Measurements from ENCODE around the gene MFGE8. TPM values are rescaled to one million over a fixed set of nuclear protein-coding genes. Genes with fewer than 3 reads are reported as not detected.

Gene MFGE8
- total and polyA plus RNA-seq, 9 of the 15 experiments (the other 6 are each of a cell fraction or from before 2014, with no cell fraction given) = 2.3 to 142 (median 62.3) TPM

DNA sequence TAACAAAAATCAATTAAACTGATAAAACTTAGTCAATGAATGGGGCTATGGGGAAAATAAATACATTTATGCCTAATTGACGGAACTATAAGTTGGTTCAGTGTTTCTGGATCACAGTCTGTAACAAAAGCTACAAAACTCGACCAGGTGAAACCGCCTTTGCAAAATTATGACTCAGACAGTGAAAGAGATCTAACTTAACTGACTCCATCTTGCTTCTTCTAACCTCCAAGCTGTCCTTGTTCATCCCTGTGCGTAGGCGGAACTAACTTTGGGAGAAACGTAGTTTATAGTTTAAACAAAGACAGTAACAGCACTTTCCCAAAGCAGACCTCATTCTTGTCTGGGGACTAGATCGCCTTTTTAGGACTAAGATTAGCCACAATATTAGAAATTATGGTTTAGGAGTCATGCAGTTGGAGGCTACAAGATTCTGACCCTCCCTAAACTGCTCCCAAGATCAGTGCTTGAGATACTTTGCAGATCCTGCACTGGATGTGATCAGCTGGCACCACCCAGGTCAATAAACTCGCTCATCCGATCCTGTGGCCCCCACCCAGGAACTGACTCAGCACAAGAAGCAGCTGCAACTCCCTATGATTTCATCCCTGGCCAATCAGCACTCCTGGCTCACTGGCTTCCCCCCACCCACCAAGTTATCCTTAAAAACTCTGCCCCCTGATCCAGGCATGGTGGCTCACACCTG lies 7.2 kb upstream of the MFGE8 start (continued):
- TF ChIP-seq ZNF316 (IDR thresholded peaks at IDR 0.05) = peak; percentile 96
- TF ChIP-seq YBX1 (IDR thresholded peaks at IDR 0.05) = no peak
- peak; percentile 94 for TF ChIP-seq ATF7 (IDR thresholded peaks at IDR 0.05)
- TF ChIP-seq ZNF644 (tag; IDR thresholded peaks at IDR 0.05; ENCODE audit: low read depth) = peak; percentile 83; the same call in 1 of the 2 replicates
- no peak for TF ChIP-seq BRD4 (IDR thresholded peaks at IDR 0.05)
- TF ChIP-seq, protein P1, sequence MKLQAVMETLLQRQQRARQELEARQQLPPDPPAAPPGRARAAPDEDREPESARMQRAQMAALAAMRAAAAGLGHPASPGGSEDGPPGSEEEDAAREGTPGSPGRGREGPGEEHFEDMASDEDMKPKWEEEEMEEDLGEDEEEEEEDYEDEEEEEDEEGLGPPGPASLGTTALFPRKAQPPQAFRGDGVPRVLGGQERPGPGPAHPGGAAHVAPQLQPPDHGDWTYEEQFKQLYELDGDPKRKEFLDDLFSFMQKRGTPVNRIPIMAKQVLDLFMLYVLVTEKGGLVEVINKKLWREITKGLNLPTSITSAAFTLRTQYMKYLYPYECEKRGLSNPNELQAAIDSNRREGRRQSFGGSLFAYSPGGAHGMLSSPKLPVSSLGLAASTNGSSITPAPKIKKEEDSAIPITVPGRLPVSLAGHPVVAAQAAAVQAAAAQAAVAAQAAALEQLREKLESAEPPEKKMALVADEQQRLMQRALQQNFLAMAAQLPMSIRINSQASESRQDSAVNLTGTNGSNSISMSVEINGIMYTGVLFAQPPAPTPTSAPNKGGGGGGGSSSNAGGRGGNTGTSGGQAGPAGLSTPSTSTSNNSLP (IDR thresholded peaks at IDR 0.05; ENCODE audit: borderline replicate concordance, low read depth, low read length) = 0 out of 2 replicates have a peak, but pooled peaks have one; percentile 20
- TF ChIP-seq SRSF3 (IDR thresholded peaks at IDR 0.05; ENCODE audit: insufficient read depth, low read length) = no peak
- peak; percentile 89 for TF ChIP-seq ZNF668 (CRISPR knock-in tag; IDR thresholded peaks at IDR 0.05)
- TF ChIP-seq, protein P2, sequence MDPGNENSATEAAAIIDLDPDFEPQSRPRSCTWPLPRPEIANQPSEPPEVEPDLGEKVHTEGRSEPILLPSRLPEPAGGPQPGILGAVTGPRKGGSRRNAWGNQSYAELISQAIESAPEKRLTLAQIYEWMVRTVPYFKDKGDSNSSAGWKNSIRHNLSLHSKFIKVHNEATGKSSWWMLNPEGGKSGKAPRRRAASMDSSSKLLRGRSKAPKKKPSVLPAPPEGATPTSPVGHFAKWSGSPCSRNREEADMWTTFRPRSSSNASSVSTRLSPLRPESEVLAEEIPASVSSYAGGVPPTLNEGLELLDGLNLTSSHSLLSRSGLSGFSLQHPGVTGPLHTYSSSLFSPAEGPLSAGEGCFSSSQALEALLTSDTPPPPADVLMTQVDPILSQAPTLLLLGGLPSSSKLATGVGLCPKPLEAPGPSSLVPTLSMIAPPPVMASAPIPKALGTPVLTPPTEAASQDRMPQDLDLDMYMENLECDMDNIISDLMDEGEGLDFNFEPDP (CRISPR knock-in tag; IDR thresholded peaks at IDR 0.05) = 0 out of 2 replicates have a peak, but pooled peaks have one; percentile 34
- 0 out of 2 replicates have a peak, but pooled peaks have one; percentile 50 for TF ChIP-seq HSF4 (CRISPR knock-in tag; IDR thresholded peaks at IDR 0.05; ENCODE audit: borderline replicate concordance)
- TF ChIP-seq MAFK (IDR thresholded peaks at IDR 0.05; ENCODE audit: low read length) = peak; percentile 60; the same call in 1 of the 2 replicates
- TF ChIP-seq, protein P3, sequence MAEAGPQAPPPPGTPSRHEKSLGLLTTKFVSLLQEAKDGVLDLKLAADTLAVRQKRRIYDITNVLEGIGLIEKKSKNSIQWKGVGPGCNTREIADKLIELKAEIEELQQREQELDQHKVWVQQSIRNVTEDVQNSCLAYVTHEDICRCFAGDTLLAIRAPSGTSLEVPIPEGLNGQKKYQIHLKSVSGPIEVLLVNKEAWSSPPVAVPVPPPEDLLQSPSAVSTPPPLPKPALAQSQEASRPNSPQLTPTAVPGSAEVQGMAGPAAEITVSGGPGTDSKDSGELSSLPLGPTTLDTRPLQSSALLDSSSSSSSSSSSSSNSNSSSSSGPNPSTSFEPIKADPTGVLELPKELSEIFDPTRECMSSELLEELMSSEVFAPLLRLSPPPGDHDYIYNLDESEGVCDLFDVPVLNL (CRISPR knock-in tag; IDR thresholded peaks at IDR 0.05; ENCODE audit: low read depth) = no peak
- no peak for TF ChIP-seq LCOR (CRISPR knock-in tag; IDR thresholded peaks at IDR 0.05)
- TF ChIP-seq DPF2 (IDR thresholded peaks at IDR 0.05) = peak; percentile 67
- TF ChIP-seq FOXM1 (IDR thresholded peaks at IDR 0.05; ENCODE audit: low read depth) = no peak
- no peak for TF ChIP-seq FOXM1 (CRISPR knock-in tag; IDR thresholded peaks at IDR 0.05; ENCODE audit: low read depth)
- TF ChIP-seq, protein P4, sequence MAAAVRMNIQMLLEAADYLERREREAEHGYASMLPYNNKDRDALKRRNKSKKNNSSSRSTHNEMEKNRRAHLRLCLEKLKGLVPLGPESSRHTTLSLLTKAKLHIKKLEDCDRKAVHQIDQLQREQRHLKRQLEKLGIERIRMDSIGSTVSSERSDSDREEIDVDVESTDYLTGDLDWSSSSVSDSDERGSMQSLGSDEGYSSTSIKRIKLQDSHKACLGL (CRISPR knock-in tag; IDR thresholded peaks at IDR 0.05; ENCODE audit: borderline replicate concordance, poor library complexity, severe bottlenecking) = no peak
- TF ChIP-seq, protein P5, sequence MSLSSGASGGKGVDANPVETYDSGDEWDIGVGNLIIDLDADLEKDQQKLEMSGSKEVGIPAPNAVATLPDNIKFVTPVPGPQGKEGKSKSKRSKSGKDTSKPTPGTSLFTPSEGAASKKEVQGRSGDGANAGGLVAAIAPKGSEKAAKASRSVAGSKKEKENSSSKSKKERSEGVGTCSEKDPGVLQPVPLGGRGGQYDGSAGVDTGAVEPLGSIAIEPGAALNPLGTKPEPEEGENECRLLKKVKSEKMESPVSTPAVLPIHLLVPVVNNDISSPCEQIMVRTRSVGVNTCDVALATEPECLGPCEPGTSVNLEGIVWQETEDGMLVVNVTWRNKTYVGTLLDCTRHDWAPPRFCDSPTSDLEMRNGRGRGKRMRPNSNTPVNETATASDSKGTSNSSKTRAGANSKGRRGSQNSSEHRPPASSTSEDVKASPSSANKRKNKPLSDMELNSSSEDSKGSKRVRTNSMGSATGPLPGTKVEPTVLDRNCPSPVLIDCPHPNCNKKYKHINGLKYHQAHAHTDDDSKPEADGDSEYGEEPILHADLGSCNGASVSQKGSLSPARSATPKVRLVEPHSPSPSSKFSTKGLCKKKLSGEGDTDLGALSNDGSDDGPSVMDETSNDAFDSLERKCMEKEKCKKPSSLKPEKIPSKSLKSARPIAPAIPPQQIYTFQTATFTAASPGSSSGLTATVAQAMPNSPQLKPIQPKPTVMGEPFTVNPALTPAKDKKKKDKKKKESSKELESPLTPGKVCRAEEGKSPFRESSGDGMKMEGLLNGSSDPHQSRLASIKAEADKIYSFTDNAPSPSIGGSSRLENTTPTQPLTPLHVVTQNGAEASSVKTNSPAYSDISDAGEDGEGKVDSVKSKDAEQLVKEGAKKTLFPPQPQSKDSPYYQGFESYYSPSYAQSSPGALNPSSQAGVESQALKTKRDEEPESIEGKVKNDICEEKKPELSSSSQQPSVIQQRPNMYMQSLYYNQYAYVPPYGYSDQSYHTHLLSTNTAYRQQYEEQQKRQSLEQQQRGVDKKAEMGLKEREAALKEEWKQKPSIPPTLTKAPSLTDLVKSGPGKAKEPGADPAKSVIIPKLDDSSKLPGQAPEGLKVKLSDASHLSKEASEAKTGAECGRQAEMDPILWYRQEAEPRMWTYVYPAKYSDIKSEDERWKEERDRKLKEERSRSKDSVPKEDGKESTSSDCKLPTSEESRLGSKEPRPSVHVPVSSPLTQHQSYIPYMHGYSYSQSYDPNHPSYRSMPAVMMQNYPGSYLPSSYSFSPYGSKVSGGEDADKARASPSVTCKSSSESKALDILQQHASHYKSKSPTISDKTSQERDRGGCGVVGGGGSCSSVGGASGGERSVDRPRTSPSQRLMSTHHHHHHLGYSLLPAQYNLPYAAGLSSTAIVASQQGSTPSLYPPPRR (CRISPR knock-in tag; IDR thresholded peaks at IDR 0.05; ENCODE audit: borderline replicate concordance) = no peak

Data from K562 (cell line).